ENCODE data around the gene TMEM266. TPM values are rescaled to one million over a fixed set of nuclear protein-coding genes. Genes with fewer than 3 reads are reported as not detected.
"Not testable (repeated sequence)": the region's sequence is repeated elsewhere in the genome, so short reads cannot be mapped to it uniquely, and the experiment has no call there.

Gene TMEM266
- 0.25 TPM for polyA plus RNA-seq (2013, experiment 1 of 2)
- polyA plus RNA-seq (2013, experiment 2 of 2) = 0.32 TPM

GRCh38 chr15:76059320-76060117 is at the start of gene TMEM266:
TMEM266 (plus strand) TSS chr15:76059985; CDS start chr15:76134264, 74,279 bp downstream.
- H2BK120ac ChIP-seq (ENCODE audit: low read depth, low read length) = no peak within 1 kb of the TSS
- peak within 1 kb of the TSS; percentile 50 for H3K4me3 ChIP-seq (ENCODE audit: low read length)
- H3K4me1 ChIP-seq (ENCODE audit: control insufficient read depth, low read depth, low read length) = peaks cover 7% of the 10 kb centered on the region
- H3K18ac ChIP-seq (ENCODE audit: low read length) = peak within 1 kb of the TSS; percentile 15
- H3K79me2 ChIP-seq (ENCODE audit: control insufficient read depth, insufficient read depth, low read length) = no peaks in the 10 kb centered on the region
- no peak within 1 kb of the TSS for H3K27ac ChIP-seq (ENCODE audit: low read depth, low read length)
- no peak within 1 kb of the TSS for H4K8ac ChIP-seq (ENCODE audit: low read depth, low read length)
- H3K79me1 ChIP-seq (ENCODE audit: low read length) = no peaks in the 10 kb centered on the region
- H3K56ac ChIP-seq (ENCODE audit: low read length) = peak within 1 kb of the TSS; percentile 75
- H2BK15ac ChIP-seq (replicated peaks; ENCODE audit: low read depth) = no peak within 1 kb of the TSS
- no peak within 1 kb of the TSS for H4K5ac ChIP-seq (ENCODE audit: low read length)
- peak within 1 kb of the TSS; percentile 61 for H3K9ac ChIP-seq (ENCODE audit: low read length)
- H3K4me2 ChIP-seq (ENCODE audit: low read length) = peak within 1 kb of the TSS; percentile 75
- peaks cover 6% of the 10 kb centered on the region for H3K27me3 ChIP-seq (ENCODE audit: insufficient read depth, low read length, poor library complexity)
- peak; percentile 72 for DNase-seq
- no peak within 1 kb of the TSS for H3K23ac ChIP-seq (ENCODE audit: low read length)
- H3K36me3 ChIP-seq (ENCODE audit: control insufficient read depth, insufficient read depth, low read length) = no peaks in the 10 kb centered on the region
- WGBS (ENCODE audit: extremely low coverage, insufficient coverage, low lambda C conversion rate) = no CpG with 5 or more reads among the region's 107 CpGs
- H2BK5ac ChIP-seq (ENCODE audit: low read length) = no peak within 1 kb of the TSS
- no peak within 1 kb of the TSS for H3K4ac ChIP-seq (ENCODE audit: low read depth, low read length)
- H2AK5ac ChIP-seq (ENCODE audit: low read length) = no peak within 1 kb of the TSS

- Histone ChIP-seq H3K18ac (ENCODE audit: low read length) (no peak overlapping the region), H3K4ac (ENCODE audit: low read depth, low read length) (no peak overlapping the region), H3K27me3 (ENCODE audit: insufficient read depth, low read length, poor library complexity) (no peaks in the 10 kb centered on the region), H3K56ac (ENCODE audit: low read length) (no peak overlapping the region), H3K36me3 (ENCODE audit: control insufficient read depth, insufficient read depth, low read length) (no peaks in the 10 kb centered on the region), H3K79me2 (ENCODE audit: control insufficient read depth, insufficient read depth, low read length) (no peaks in the 10 kb centered on the region), H2BK120ac (ENCODE audit: low read depth, low read length) (no peak overlapping the region), H4K8ac (ENCODE audit: low read depth, low read length) (no peak overlapping the region), H3K9ac (ENCODE audit: low read length) (no peak overlapping the region), H3K4me2 (ENCODE audit: low read length) (no peak overlapping the region), H3K79me1 (ENCODE audit: low read length) (no peaks in the 10 kb centered on the region), H2BK15ac (replicated peaks; ENCODE audit: low read depth) (no peak overlapping the region), H3K4me3 (ENCODE audit: low read length) (no peak overlapping the region), H3K27ac (ENCODE audit: low read depth, low read length) (no peak overlapping the region), H4K5ac (ENCODE audit: low read length) (no peak overlapping the region), H3K4me1 (ENCODE audit: control insufficient read depth, low read depth, low read length) (no peaks in the 10 kb centered on the region), H2BK5ac (ENCODE audit: low read length) (no peak overlapping the region), H3K23ac (ENCODE audit: low read length) (no peak overlapping the region), H2AK5ac (ENCODE audit: low read length) (no peak overlapping the region)
- no CpG with 5 or more reads among the region's 2 CpGs for WGBS (ENCODE audit: extremely low coverage, insufficient coverage, low lambda C conversion rate)
- no peak for DNase-seq
Observed at GRCh38 chr15:76010613-76011012, 49.2 kb upstream of the TMEM266 start.

GRCh38 chr15:76011627-76012551 is 47.9 kb upstream of the TMEM266 start, which contains the start of gene NRG4:
NRG4 (minus strand) TSS chr15:76012424; CDS start chr15:76011230, 1,194 bp downstream.
- no peak within 1 kb of the TSS for H3K4ac ChIP-seq (ENCODE audit: low read depth, low read length)
- no peak within 1 kb of the TSS for H3K56ac ChIP-seq (ENCODE audit: low read length)
- H3K18ac ChIP-seq (ENCODE audit: low read length) = no peak within 1 kb of the TSS
- H3K9ac ChIP-seq (ENCODE audit: low read length) = no peak within 1 kb of the TSS
- no peak within 1 kb of the TSS for H2AK5ac ChIP-seq (ENCODE audit: low read length)
- H3K4me3 ChIP-seq (ENCODE audit: low read length) = no peak within 1 kb of the TSS
- no peaks in the 10 kb centered on the region for H3K79me2 ChIP-seq (ENCODE audit: control insufficient read depth, insufficient read depth, low read length)
- no peak within 1 kb of the TSS for H3K23ac ChIP-seq (ENCODE audit: low read length)
- no peak within 1 kb of the TSS for H2BK5ac ChIP-seq (ENCODE audit: low read length)
- H3K27ac ChIP-seq (ENCODE audit: low read depth, low read length) = no peak within 1 kb of the TSS
- H3K36me3 ChIP-seq (ENCODE audit: control insufficient read depth, insufficient read depth, low read length) = no peaks in the 10 kb centered on the region
- no peaks in the 10 kb centered on the region for H3K27me3 ChIP-seq (ENCODE audit: insufficient read depth, low read length, poor library complexity)
- H2BK15ac ChIP-seq (replicated peaks; ENCODE audit: low read depth) = no peak within 1 kb of the TSS
- no peaks in the 10 kb centered on the region for H3K79me1 ChIP-seq (ENCODE audit: low read length)
- no peak for DNase-seq
- H3K4me2 ChIP-seq (ENCODE audit: low read length) = no peak within 1 kb of the TSS
- no peak within 1 kb of the TSS for H4K8ac ChIP-seq (ENCODE audit: low read depth, low read length)
- H3K4me1 ChIP-seq (ENCODE audit: control insufficient read depth, low read depth, low read length) = no peaks in the 10 kb centered on the region
- no CpG with 5 or more reads among the region's 13 CpGs for WGBS (ENCODE audit: extremely low coverage, insufficient coverage, low lambda C conversion rate)
- no peak within 1 kb of the TSS for H4K5ac ChIP-seq (ENCODE audit: low read length)
- no peak within 1 kb of the TSS for H2BK120ac ChIP-seq (ENCODE audit: low read depth, low read length)

GRCh38 chr15:76013470-76013869 is 46.3 kb upstream of the TMEM266 start:
- H3K36me3 ChIP-seq (ENCODE audit: control insufficient read depth, insufficient read depth, low read length); H3K4ac ChIP-seq (ENCODE audit: low read depth, low read length); H3K4me2 ChIP-seq (ENCODE audit: low read length); H3K23ac ChIP-seq (ENCODE audit: low read length); H4K8ac ChIP-seq (ENCODE audit: low read depth, low read length); H2BK15ac ChIP-seq (replicated peaks; ENCODE audit: low read depth); H3K79me1 ChIP-seq (ENCODE audit: low read length); H3K9ac ChIP-seq (ENCODE audit: low read length); H3K4me3 ChIP-seq (ENCODE audit: low read length); H3K4me1 ChIP-seq (ENCODE audit: control insufficient read depth, low read depth, low read length); H4K5ac ChIP-seq (ENCODE audit: low read length); H3K56ac ChIP-seq (ENCODE audit: low read length); H3K27me3 ChIP-seq (ENCODE audit: insufficient read depth, low read length, poor library complexity); H3K18ac ChIP-seq (ENCODE audit: low read length); H2BK5ac ChIP-seq (ENCODE audit: low read length); DNase-seq; H3K79me2 ChIP-seq (ENCODE audit: control insufficient read depth, insufficient read depth, low read length); H2AK5ac ChIP-seq (ENCODE audit: low read length); H2BK120ac ChIP-seq (ENCODE audit: low read depth, low read length); H3K27ac ChIP-seq (ENCODE audit: low read depth, low read length): not testable (repeated sequence)
- WGBS (ENCODE audit: extremely low coverage, insufficient coverage, low lambda C conversion rate) = no CpG with 5 or more reads among the region's 4 CpGs

GRCh38 chr15:76024021-76024768 is 35.6 kb upstream of the TMEM266 start:
- Histone ChIP-seq H3K79me2 (ENCODE audit: control insufficient read depth, insufficient read depth, low read length) (no peaks in the 10 kb centered on the region), H4K8ac (ENCODE audit: low read depth, low read length) (no peak overlapping the region), H3K18ac (ENCODE audit: low read length) (no peak overlapping the region), H3K27me3 (ENCODE audit: insufficient read depth, low read length, poor library complexity) (no peaks in the 10 kb centered on the region), H2BK15ac (replicated peaks; ENCODE audit: low read depth) (no peak overlapping the region), H3K56ac (ENCODE audit: low read length) (no peak overlapping the region), H2AK5ac (ENCODE audit: low read length) (no peak overlapping the region), H3K79me1 (ENCODE audit: low read length) (no peaks in the 10 kb centered on the region), H3K4ac (ENCODE audit: low read depth, low read length) (no peak overlapping the region), H2BK5ac (ENCODE audit: low read length) (no peak overlapping the region), H3K4me3 (ENCODE audit: low read length) (no peak overlapping the region), H3K9ac (ENCODE audit: low read length) (no peak overlapping the region), H2BK120ac (ENCODE audit: low read depth, low read length) (no peak overlapping the region), H4K5ac (ENCODE audit: low read length) (no peak overlapping the region), H3K36me3 (ENCODE audit: control insufficient read depth, insufficient read depth, low read length) (no peaks in the 10 kb centered on the region), H3K4me2 (ENCODE audit: low read length) (no peak overlapping the region), H3K27ac (ENCODE audit: low read depth, low read length) (no peak overlapping the region), H3K4me1 (ENCODE audit: control insufficient read depth, low read depth, low read length) (no peaks in the 10 kb centered on the region), H3K23ac (ENCODE audit: low read length) (no peak overlapping the region)
- no peak for DNase-seq
- WGBS (ENCODE audit: extremely low coverage, insufficient coverage, low lambda C conversion rate) = no CpG with 5 or more reads among the region's 4 CpGs

All from mesendoderm (in vitro differentiated cells).